ENCODE measurements around the gene COL23A1. TPM values are rescaled to one million over a fixed set of nuclear protein-coding genes. Genes with fewer than 3 reads are reported as not detected.
A peak's percentile ranks its signal among the peaks of the same experiment; 100 is the strongest.

Gene COL23A1
- total and polyA plus RNA-seq, 4 donors = 0.76 to 4.4 (median 1.3) TPM

GRCh38 chr5:178626484-178627258 is 36.5 kb upstream of the COL23A1 start, which contains the start of gene CLK4:
Gene CLK4 (minus strand): TSS chr5:178627050. CDS start chr5:178623416, 3,634 bp downstream.
- 0% methylated on average over 71 to 79 of the region's 79 CpGs for WGBS, 2 donors
- ATAC-seq (ENCODE audit: insufficient read depth, low FRiP score) = peak; percentile 97
- peaks cover 0 to 15% (median 11%) of the 10 kb centered on the region in 4 donors for H3K36me3 ChIP-seq (ENCODE audit: control insufficient read depth in 4 of 4, insufficient read depth in 4 of 4, low read length in 4 of 4)
- peaks cover 0 to 21% (median 10%) of the 10 kb centered on the region in 5 donors for H3K4me1 ChIP-seq (ENCODE audit: control insufficient read depth in 5 of 5, insufficient read depth in 5 of 5, low read length in 5 of 5)
- no peaks in the 10 kb centered on the region for H3K27me3 ChIP-seq (ENCODE audit: control insufficient read depth in 3 of 3, insufficient read depth in 3 of 3, low read length in 2 of 3)
- peak within 1 kb of the TSS; percentile 85 to 91 for H3K9ac ChIP-seq (ENCODE audit: insufficient read depth in 1 of 2, low read length in 2 of 2)
- TF ChIP-seq CTCF (IDR thresholded peaks at IDR 0.05; ENCODE audit: control extremely low read depth, extremely low read depth) = no peak
- H3K9me3 ChIP-seq (ENCODE audit: control insufficient read depth in 4 of 4, insufficient read depth in 3 of 4, low read length in 3 of 4) = no peaks in the 10 kb centered on the region
- H3K27ac ChIP-seq (ENCODE audit: low read depth in 1 of 2, low read length in 1 of 2) = peak within 1 kb of the TSS; percentile 96 to 97
- peak within 1 kb of the TSS; percentile 78 for H3K4me3 ChIP-seq
- DNase-seq = peak; percentile 97 to 98 (median 97)

DNA sequence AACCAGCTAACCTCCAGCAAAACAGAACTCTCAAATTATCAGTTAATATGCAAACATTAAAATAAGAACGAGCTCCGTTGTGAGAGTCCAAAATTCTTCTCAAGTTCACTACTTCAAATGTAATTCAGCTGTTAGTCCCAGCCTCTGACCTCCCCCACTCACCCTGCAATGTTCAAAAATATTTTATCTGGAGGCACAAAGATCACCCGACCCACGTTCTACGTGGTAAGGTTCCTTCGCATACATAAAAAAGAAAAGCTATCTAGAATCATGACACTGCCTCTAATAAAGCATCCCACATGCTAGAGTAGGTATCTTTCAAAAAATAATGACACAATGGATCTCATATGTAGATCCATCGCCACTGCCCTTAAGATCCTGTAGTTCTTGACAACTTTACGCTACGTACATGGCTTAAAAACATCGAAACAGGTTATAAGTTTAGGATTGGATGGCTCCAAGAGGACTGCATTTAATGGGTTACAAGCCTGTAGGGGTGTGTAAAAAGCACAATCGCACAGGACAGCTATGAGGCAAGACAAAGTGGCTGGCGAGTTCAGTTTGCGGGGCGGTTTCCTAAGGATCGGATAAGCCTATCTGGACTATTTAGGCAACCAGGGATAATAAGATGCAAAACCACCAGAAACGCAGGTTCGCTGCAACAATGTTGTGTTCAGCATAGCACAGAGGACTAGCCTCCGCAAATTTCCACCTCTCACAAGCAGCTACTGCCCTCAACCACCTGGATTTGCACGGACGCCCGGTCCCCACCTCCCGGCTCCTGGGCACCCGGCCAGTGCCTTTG is 35.7 kb upstream of the COL23A1 start:
- TF ChIP-seq CTCF (IDR thresholded peaks at IDR 0.05; ENCODE audit: control extremely low read depth, extremely low read depth) = no peak
- peak in 1 of 3 donors; percentile 64 for DNase-seq
- Histone ChIP-seq H3K9me3 (ENCODE audit: control insufficient read depth in 4 of 4, insufficient read depth in 3 of 4, low read length in 3 of 4) (no peaks in the 10 kb centered on the region), H3K9ac (ENCODE audit: insufficient read depth in 1 of 2, low read length in 2 of 2) (peak overlapping the region; percentile 85 to 91), H3K4me3 (peak overlapping the region; percentile 78), H3K27ac (ENCODE audit: low read depth in 1 of 2, low read length in 1 of 2) (peak overlapping the region; percentile 96 to 97), H3K36me3 (ENCODE audit: control insufficient read depth in 4 of 4, insufficient read depth in 4 of 4, low read length in 4 of 4) (peaks cover under 1 to 18% (median 13%) of the 10 kb centered on the region in 4 donors), H3K4me1 (ENCODE audit: control insufficient read depth in 5 of 5, insufficient read depth in 5 of 5, low read length in 5 of 5) (peaks cover 0 to 23% (median 10%) of the 10 kb centered on the region in 5 donors), H3K27me3 (ENCODE audit: control insufficient read depth in 3 of 3, insufficient read depth in 3 of 3, low read length in 2 of 3) (no peaks in the 10 kb centered on the region)
- peak; percentile 17 for ATAC-seq (ENCODE audit: insufficient read depth, low FRiP score)
- 0 to 1% methylated on average over 23 of the region's 23 CpGs for WGBS, 2 donors

DNA sequence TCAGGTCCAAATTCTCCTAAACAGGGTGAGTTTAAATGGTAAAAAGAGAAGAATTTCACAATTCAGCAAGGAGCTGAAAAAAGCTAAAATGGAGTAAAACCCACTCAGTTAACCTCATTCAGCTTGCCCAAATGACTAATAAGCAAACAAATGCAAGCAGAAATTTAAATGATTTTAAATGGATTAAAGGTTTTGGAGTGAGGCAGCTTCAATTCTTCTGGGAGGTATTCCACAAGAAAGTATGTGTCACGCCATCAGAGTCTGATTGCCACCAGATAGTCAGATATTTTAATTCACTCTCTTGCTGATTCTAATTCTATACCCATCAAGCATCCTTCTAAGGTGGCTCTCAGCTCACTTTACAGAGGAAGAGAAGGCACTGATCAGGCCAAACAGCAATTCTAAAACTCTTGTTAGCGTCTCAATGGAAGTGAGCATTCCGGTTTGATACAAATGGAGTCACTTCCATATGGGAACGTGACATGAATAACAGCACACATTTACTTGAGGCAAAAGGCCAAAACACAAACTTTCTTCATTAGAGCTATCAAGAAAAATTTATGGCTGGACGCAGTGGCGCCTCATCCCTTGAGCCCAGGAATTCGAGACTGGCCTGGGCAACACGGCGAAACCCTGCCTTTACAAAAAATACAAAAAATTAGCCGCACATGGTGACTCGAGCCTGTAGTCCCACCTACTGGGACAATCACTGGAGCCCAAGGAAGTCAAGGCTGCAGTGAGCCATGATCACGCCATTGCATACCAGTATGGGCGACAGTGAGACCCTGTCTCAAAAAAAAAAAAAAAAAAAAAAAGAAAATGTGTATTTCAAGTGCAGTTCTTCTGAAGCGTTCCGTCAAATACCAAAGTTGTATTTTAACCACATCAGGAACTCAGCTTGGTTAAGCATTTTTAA is 34.7 kb upstream of the COL23A1 start:
- Histone ChIP-seq H3K27me3 (ENCODE audit: control insufficient read depth in 3 of 3, insufficient read depth in 3 of 3, low read length in 2 of 3) (no peaks in the 10 kb centered on the region), H3K4me1 (ENCODE audit: control insufficient read depth in 5 of 5, insufficient read depth in 5 of 5, low read length in 5 of 5) (peaks cover 0 to 26% (median 10%) of the 10 kb centered on the region in 5 donors), H3K4me3 (peak overlapping the region; percentile 1), H3K9ac (ENCODE audit: insufficient read depth in 1 of 2, low read length in 2 of 2) (peak overlapping the region; percentile 85 to 91), H3K36me3 (ENCODE audit: control insufficient read depth in 4 of 4, insufficient read depth in 4 of 4, low read length in 4 of 4) (peaks cover 2 to 27% (median 17%) of the 10 kb centered on the region in 4 donors), H3K27ac (ENCODE audit: low read depth in 1 of 2, low read length in 1 of 2) (peak overlapping the region in 1 of 2 donors; percentile 25), H3K9me3 (ENCODE audit: control insufficient read depth in 4 of 4, insufficient read depth in 3 of 4, low read length in 3 of 4) (no peaks in the 10 kb centered on the region)
- DNase-seq (peak; percentile 22 to 45 (median 39)), ATAC-seq (ENCODE audit: insufficient read depth, low FRiP score) (no peak)
- no peak for TF ChIP-seq CTCF (IDR thresholded peaks at IDR 0.05; ENCODE audit: control extremely low read depth, extremely low read depth)
- WGBS, 2 donors = 29 to 37% methylated on average over 15 of the region's 15 CpGs
